Tibial nerve (tissue), 4 donors: Measurements from ENCODE around the gene TCF12.

Experiments used
- EP300 ChIP-seq, 2 donors: sonication (generic); formaldehyde crosslinking; IDR thresholded peaks; one replicate each; pipeline ENCODE4 v1.6.1; 2017; ENCODE audit warnings: antibody characterized with exemption in 2 of 2, mild to moderate bottlenecking in 1 of 2
- POLR2A ChIP-seq, 2 donors: fragments of 450-650 bp; IDR thresholded peaks; one replicate each; pipeline ENCODE4 v1.6.1; 2017; ENCODE audit warnings: antibody characterized with exemption in 2 of 2, mild to moderate bottlenecking in 2 of 2, moderate library complexity in 2 of 2
- TF ChIP-seq, protein P1 (sequence below), 5 experiments: fragments of 200-600 bp in 3 of 5; fragments of 450-650 bp in 2 of 5; sonication (generic) in 3 of 5; IDR thresholded peaks; one replicate each; pipeline ENCODE4 v1.5.1; 2016 to 2019; ENCODE audit warnings: antibody characterized with exemption in 5 of 5, mild to moderate bottlenecking in 3 of 5, moderate library complexity in 2 of 5

DNA sequence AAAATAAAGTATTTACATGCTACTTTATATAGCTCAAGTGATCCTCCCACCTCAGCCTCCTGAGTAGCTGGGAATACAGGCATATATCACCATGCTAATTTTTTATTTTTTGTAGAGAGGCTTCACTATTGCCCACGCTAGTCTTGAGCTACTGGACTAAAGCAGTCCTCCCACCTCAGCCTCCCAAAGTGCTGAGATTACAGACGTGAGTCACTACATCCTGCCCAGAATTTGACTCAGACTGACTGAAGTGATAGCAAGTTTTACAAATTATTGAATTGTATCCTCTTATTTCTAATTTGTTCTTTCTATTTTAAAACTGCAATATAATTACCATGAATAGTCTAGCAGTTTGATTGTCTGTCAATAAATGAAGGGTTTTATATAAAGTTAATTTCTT lies 247.5 kb downstream of the TCF12 start:
- TF ChIP-seq, protein P1, sequence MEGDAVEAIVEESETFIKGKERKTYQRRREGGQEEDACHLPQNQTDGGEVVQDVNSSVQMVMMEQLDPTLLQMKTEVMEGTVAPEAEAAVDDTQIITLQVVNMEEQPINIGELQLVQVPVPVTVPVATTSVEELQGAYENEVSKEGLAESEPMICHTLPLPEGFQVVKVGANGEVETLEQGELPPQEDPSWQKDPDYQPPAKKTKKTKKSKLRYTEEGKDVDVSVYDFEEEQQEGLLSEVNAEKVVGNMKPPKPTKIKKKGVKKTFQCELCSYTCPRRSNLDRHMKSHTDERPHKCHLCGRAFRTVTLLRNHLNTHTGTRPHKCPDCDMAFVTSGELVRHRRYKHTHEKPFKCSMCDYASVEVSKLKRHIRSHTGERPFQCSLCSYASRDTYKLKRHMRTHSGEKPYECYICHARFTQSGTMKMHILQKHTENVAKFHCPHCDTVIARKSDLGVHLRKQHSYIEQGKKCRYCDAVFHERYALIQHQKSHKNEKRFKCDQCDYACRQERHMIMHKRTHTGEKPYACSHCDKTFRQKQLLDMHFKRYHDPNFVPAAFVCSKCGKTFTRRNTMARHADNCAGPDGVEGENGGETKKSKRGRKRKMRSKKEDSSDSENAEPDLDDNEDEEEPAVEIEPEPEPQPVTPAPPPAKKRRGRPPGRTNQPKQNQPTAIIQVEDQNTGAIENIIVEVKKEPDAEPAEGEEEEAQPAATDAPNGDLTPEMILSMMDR (IDR thresholded peaks at IDR 0.05) = no peak
- TF ChIP-seq POLR2A (IDR thresholded peaks at IDR 0.05) (no peak), EP300 (IDR thresholded peaks at IDR 0.05) (no peak)
